HG03439 (cell line): Measurements from ENCODE around the gene CLEC4E.
"Not testable (repeated sequence)": the region's sequence is repeated elsewhere in the genome, so short reads cannot be mapped to it uniquely, and the experiment has no call there.

Experiments
- ATAC-seq: cut with Tn5 transposase; IDR thresholded peaks from one replicate; pipeline ENCODE4 v1.9.1; 2021; ENCODE audit warnings: mild to moderate bottlenecking, moderate library complexity; ENCODE audit not compliant: unreplicated experiment

CLEC4E gene

GRCh38 chr12:8540831-8541230 is at the start of gene CLEC4E:
Gene CLEC4E, minus strand, starts transcription at chr12:8540905. Its CDS starts 108 bp downstream, at chr12:8540797.
- not testable (repeated sequence) for ATAC-seq

- no peak for ATAC-seq
These were observed 49.0 kb upstream of the CLEC4E start for GRCh38 chr12:8589679-8590078.

GRCh38 chr12:8584478-8584877 is 43.8 kb upstream of the CLEC4E start:
- ATAC-seq, result not testable (repeated sequence)

- ATAC-seq, result no peak
These were observed 43.3 kb upstream of the CLEC4E start for GRCh38 chr12:8584004-8584403.

GRCh38 chr12:8581098-8581784 is 40.5 kb upstream of the CLEC4E start:
- ATAC-seq, result no peak

GRCh38 chr12:8577879-8578278 is 37.2 kb upstream of the CLEC4E start:
- no peak for ATAC-seq

GRCh38 chr12:8572507-8572906 is 31.8 kb upstream of the CLEC4E start:
- ATAC-seq, result no peak

- no peak for ATAC-seq
These were observed 25.8 kb upstream of the CLEC4E start for GRCh38 chr12:8566525-8566924.

- ATAC-seq, result not testable (repeated sequence)
These were observed 25.3 kb upstream of the CLEC4E start for GRCh38 chr12:8566052-8566451.

- no peak for ATAC-seq
These were observed 24.0 kb upstream of the CLEC4E start for GRCh38 chr12:8564656-8565055.

GRCh38 chr12:8563356-8563755 is 22.7 kb upstream of the CLEC4E start:
- no peak for ATAC-seq

- no peak for ATAC-seq
These were observed 21.6 kb upstream of the CLEC4E start for GRCh38 chr12:8562310-8562709.

- no peak for ATAC-seq
These were observed 20.3 kb upstream of the CLEC4E start for GRCh38 chr12:8561011-8561410.

GRCh38 chr12:8559676-8560075 is 19.0 kb upstream of the CLEC4E start:
- no peak for ATAC-seq

- no peak for ATAC-seq
These were observed 15.9 kb upstream of the CLEC4E start for GRCh38 chr12:8556531-8557097.

GRCh38 chr12:8554451-8555195 is 13.9 kb upstream of the CLEC4E start:
- ATAC-seq, result no peak

- no peak for ATAC-seq
These were observed 12.5 kb upstream of the CLEC4E start for GRCh38 chr12:8553088-8553627.

- no peak for ATAC-seq
These were observed 8.7 kb upstream of the CLEC4E start for GRCh38 chr12:8549381-8549780.

- ATAC-seq, result no peak
These were observed 7.5 kb upstream of the CLEC4E start for GRCh38 chr12:8548192-8548591.

- no peak for ATAC-seq
These were observed 6.9 kb upstream of the CLEC4E start for GRCh38 chr12:8547645-8548044.

- ATAC-seq, result no peak
These were observed 5.9 kb upstream of the CLEC4E start for GRCh38 chr12:8546591-8546990.

- peak; percentile 66 for ATAC-seq
These were observed 3.6 kb upstream of the CLEC4E start for GRCh38 chr12:8544295-8544694.
